Aorta (tissue), 5 donors: Measurements from ENCODE around the gene KCNMA1. TPM values are rescaled to one million over a fixed set of nuclear protein-coding genes. Genes with fewer than 3 reads are reported as not detected.

ENCODE experiments used
- ATAC-seq: fragments of 200-7000 bp; cut with Tn5 transposase; one replicate; pipeline ENCODE4 v1.9.1; 2022; ENCODE audit warnings: moderate library complexity; ENCODE audit not compliant: low FRiP score
- DNase-seq, 2 donors: peaks; one replicate each; pipeline ENCODE4 v3.0.0-alpha.2; 2020
- H3K27ac ChIP-seq, 2 donors: one replicate each; pipeline ENCODE4 v1.5.1; 2013; ENCODE audit warnings: low read length in 2 of 2, mild to moderate bottlenecking in 2 of 2, moderate library complexity in 2 of 2, control low read depth in 1 of 2, inconsistent platforms in 1 of 2, low read depth in 1 of 2
- H3K27me3 ChIP-seq, 2 donors: one replicate each; pipeline ENCODE4 v1.6.1; 2013; ENCODE audit warnings: control low read depth in 1 of 2, low read length in 1 of 2, mild to moderate bottlenecking in 1 of 2, moderate library complexity in 1 of 2; ENCODE audit not compliant: insufficient read depth in 2 of 2, control insufficient read depth in 1 of 2
- H3K36me3 ChIP-seq, 2 donors: one replicate each; pipeline ENCODE4 v1.6.1; 2013; ENCODE audit warnings: control low read depth in 1 of 2, low read length in 1 of 2, mild to moderate bottlenecking in 1 of 2; ENCODE audit not compliant: insufficient read depth in 2 of 2, control insufficient read depth in 1 of 2
- H3K4me1 ChIP-seq, 2 donors: one replicate each; pipeline ENCODE4 v1.6.1; 2013; ENCODE audit warnings: low read length in 2 of 2, control low read depth in 1 of 2, mild to moderate bottlenecking in 1 of 2, moderate library complexity in 1 of 2; ENCODE audit not compliant: insufficient read depth in 2 of 2, control insufficient read depth in 1 of 2
- H3K4me3 ChIP-seq, 2 donors: one replicate each; pipeline ENCODE4 v1.5.1; 2013; ENCODE audit warnings: low read length in 2 of 2, control low read depth in 1 of 2, mild to moderate bottlenecking in 1 of 2
- H3K9me3 ChIP-seq: one replicate; pipeline ENCODE4 v1.6.1; 2013; ENCODE audit warnings: mild to moderate bottlenecking, low read length; ENCODE audit not compliant: control insufficient read depth
- WGBS, 2 donors: extraction: QIAGEN DNeasy Blood & Tissue Kit; methylation state at CpG; one replicate each; pipeline ENCODE4 v1.1.7; 2013; 5-methylcytosine and 5-hydroxymethylcytosine counted together
- intact Hi-C, 2 donors: fragments of 100-400 bp; cut with DNase I; formaldehyde crosslinking; loops; one replicate each; pipeline versions ENCODE4 v1.14.2 to v1.15.0; 2022
- polyA plus RNA-seq, 2 donors: library from polyadenylated mRNA; stranded (reverse); fragments of 200-250 nt; gene quantifications; one replicate each; pipeline ENCODE4 v1.2.3, GENCODE V29; 2013
- total RNA-seq, 2 donors: library from RNA; stranded (reverse); fragmentation: NEBNext Ultra II Directional; extraction: Animal tissue kit (Norgen Biotek cat#: 25700); gene quantifications; one replicate each; pipeline ENCODE4 v1.2.1, GENCODE V29; 2021
- donor health status: healthy with polysubstance abuse.
- donor health status: Bipolar disorder and iron deficiency.
- donor health status: DM: no; HTN: no; CAD: no.
- donor health status: DM: no; HTN: no; CAD: no.
- donor health status: DM: yes; HTN: yes; CAD: no.

Gene KCNMA1
- total and polyA plus RNA-seq, 4 donors, result 36.8 to 163 (median 125) TPM

- Histone ChIP-seq H3K27me3 (no peaks in the 10 kb centered on the region), H3K4me1 (peaks cover 0 to 11% of the 10 kb centered on the region in 2 donors), H3K27ac (no peak overlapping the region), H3K36me3 (no peaks in the 10 kb centered on the region), H3K4me3 (no peak overlapping the region), H3K9me3 (no peaks in the 10 kb centered on the region)
- DNase-seq, result no peak
- intact Hi-C loops, result loop anchor here in 1 of 2 donors (5.0 kb wide), 1 partner anchor 34 kb away; no protein-coding TSS in a partner anchor
- ATAC-seq, result no peak
- WGBS, 2 donors, result 80 to 86% methylated on average over 13 of the region's 13 CpGs
These were observed 324.4 kb downstream of the KCNMA1 start for GRCh38 chr10:77313066-77313750.

GRCh38 chr10:77311186-77311585, 326.4 kb downstream of the KCNMA1 start:
- ATAC-seq (no peak), DNase-seq (no peak)
- peak overlapping the region in 1 of 2 donors; percentile 91 for H3K27ac ChIP-seq
- no peaks in the 10 kb centered on the region for H3K9me3 ChIP-seq
- peaks cover 0 to 10% of the 10 kb centered on the region in 2 donors for H3K4me1 ChIP-seq
- H3K36me3 ChIP-seq, result no peaks in the 10 kb centered on the region
- H3K4me3 ChIP-seq, result no peak overlapping the region
- H3K27me3 ChIP-seq, result no peaks in the 10 kb centered on the region
- 87 to 94% methylated on average over 1 to 2 of the region's 2 CpGs for WGBS, 2 donors
- intact Hi-C loops, result loop anchor here in 1 of 2 donors (5.0 kb wide), 1 partner anchor 36 kb away; no protein-coding TSS in a partner anchor

GRCh38 chr10:77310288-77310840, 327.2 kb downstream of the KCNMA1 start:
- 3 to 7% methylated on average over 6 of the region's 6 CpGs for WGBS, 2 donors
- peaks cover 0 to 10% of the 10 kb centered on the region in 2 donors for H3K4me1 ChIP-seq

GRCh38 chr10:77309509-77309908, 328.1 kb downstream of the KCNMA1 start:
- Histone ChIP-seq H3K27ac (no peak overlapping the region), H3K4me1 (peaks cover 0 to 10% of the 10 kb centered on the region in 2 donors), H3K4me3 (no peak overlapping the region), H3K9me3 (no peaks in the 10 kb centered on the region), H3K36me3 (no peaks in the 10 kb centered on the region), H3K27me3 (no peaks in the 10 kb centered on the region)
- DNase-seq (no peak), ATAC-seq (no peak)
- 15 to 25% methylated on average over 2 of the region's 2 CpGs for WGBS, 2 donors
- intact Hi-C loops, result no loop called here

More at GRCh38 chr10:77310288-77310840, 327.2 kb downstream of the KCNMA1 start:
- peak overlapping the region; percentile 30 to 91 for H3K27ac ChIP-seq
- DNase-seq (no peak), ATAC-seq (no peak)
- no peaks in the 10 kb centered on the region for H3K36me3 ChIP-seq
- no peaks in the 10 kb centered on the region for H3K27me3 ChIP-seq
- no peak overlapping the region for H3K4me3 ChIP-seq
- intact Hi-C loops, result loop anchor here in 1 of 2 donors (5.0 kb wide), 1 partner anchor 37 kb away; no protein-coding TSS in a partner anchor
- no peaks in the 10 kb centered on the region for H3K9me3 ChIP-seq

- H3K4me1 ChIP-seq, result peaks cover 0 to 10% of the 10 kb centered on the region in 2 donors
- no peaks in the 10 kb centered on the region for H3K36me3 ChIP-seq
- intact Hi-C loops, result no loop called here
- H3K27me3 ChIP-seq, result no peaks in the 10 kb centered on the region
- 24% methylated on average over 6 of the region's 6 CpGs for WGBS, 2 donors
- H3K4me3 ChIP-seq, result no peak overlapping the region
- no peaks in the 10 kb centered on the region for H3K9me3 ChIP-seq
- ATAC-seq, result no peak
- no peak overlapping the region for H3K27ac ChIP-seq
- no peak for DNase-seq
These were observed 328.5 kb downstream of the KCNMA1 start for GRCh38 chr10:77309092-77309491.

GRCh38 chr10:77308084-77308732, 329.4 kb downstream of the KCNMA1 start:
- no peak for DNase-seq
- WGBS, 2 donors, result 79 to 83% methylated on average over 3 of the region's 3 CpGs
- Histone ChIP-seq H3K9me3 (no peaks in the 10 kb centered on the region), H3K4me3 (no peak overlapping the region), H3K4me1 (peaks cover 0 to 12% of the 10 kb centered on the region in 2 donors), H3K36me3 (no peaks in the 10 kb centered on the region), H3K27ac (no peak overlapping the region), H3K27me3 (no peaks in the 10 kb centered on the region)
- intact Hi-C loops, result no loop called here
- ATAC-seq, result no peak

- intact Hi-C loops, result no loop called here
- Histone ChIP-seq H3K27ac (no peak overlapping the region), H3K27me3 (no peaks in the 10 kb centered on the region), H3K4me3 (no peak overlapping the region), H3K36me3 (no peaks in the 10 kb centered on the region), H3K9me3 (no peaks in the 10 kb centered on the region), H3K4me1 (peaks cover 0 to 12% of the 10 kb centered on the region in 2 donors)
- DNase-seq (no peak), ATAC-seq (no peak)
- 86 to 95% methylated on average over 4 of the region's 4 CpGs for WGBS, 2 donors
These were observed 330.9 kb downstream of the KCNMA1 start for GRCh38 chr10:77306666-77307065.

- no peak for ATAC-seq
- no peaks in the 10 kb centered on the region for H3K36me3 ChIP-seq
These were observed 331.7 kb downstream of the KCNMA1 start for GRCh38 chr10:77305650-77306632.

More at GRCh38 chr10:77305650-77306632, 331.7 kb downstream of the KCNMA1 start:
- 88 to 90% methylated on average over 3 of the region's 3 CpGs for WGBS, 2 donors
- H3K27ac ChIP-seq, result no peak overlapping the region
- H3K9me3 ChIP-seq, result no peaks in the 10 kb centered on the region
- H3K27me3 ChIP-seq, result no peaks in the 10 kb centered on the region
- intact Hi-C loops, result no loop called here
- peaks cover under 1 to 12% of the 10 kb centered on the region in 2 donors for H3K4me1 ChIP-seq
- no peak for DNase-seq
- no peak overlapping the region for H3K4me3 ChIP-seq
